Measurements from ENCODE around the gene ARL8B. TPM values are rescaled to one million over a fixed set of nuclear protein-coding genes. Genes with fewer than 3 reads are reported as not detected.

The ARL8B gene
- total and polyA plus RNA-seq, 9 donors: 27.1 to 70.6 (median 49.8) TPM

- H3K9me3 ChIP-seq: no peaks in the 10 kb centered on the region
- 85 to 90% (median 86%) methylated on average over 11 of the region's 11 CpGs for WGBS, 3 donors
- no peaks in the 10 kb centered on the region for H3K27me3 ChIP-seq
- H3K4me1 ChIP-seq (ENCODE audit: insufficient read depth): peaks cover 2% of the 10 kb centered on the region
- intact Hi-C loops (cut with DNase I): no loop called here
- DNase-seq: no peak
- no peak overlapping the region for H3K27ac ChIP-seq
- no peak for TF ChIP-seq POLR2A (IDR thresholded peaks at IDR 0.05)
- TF ChIP-seq, protein P1, sequence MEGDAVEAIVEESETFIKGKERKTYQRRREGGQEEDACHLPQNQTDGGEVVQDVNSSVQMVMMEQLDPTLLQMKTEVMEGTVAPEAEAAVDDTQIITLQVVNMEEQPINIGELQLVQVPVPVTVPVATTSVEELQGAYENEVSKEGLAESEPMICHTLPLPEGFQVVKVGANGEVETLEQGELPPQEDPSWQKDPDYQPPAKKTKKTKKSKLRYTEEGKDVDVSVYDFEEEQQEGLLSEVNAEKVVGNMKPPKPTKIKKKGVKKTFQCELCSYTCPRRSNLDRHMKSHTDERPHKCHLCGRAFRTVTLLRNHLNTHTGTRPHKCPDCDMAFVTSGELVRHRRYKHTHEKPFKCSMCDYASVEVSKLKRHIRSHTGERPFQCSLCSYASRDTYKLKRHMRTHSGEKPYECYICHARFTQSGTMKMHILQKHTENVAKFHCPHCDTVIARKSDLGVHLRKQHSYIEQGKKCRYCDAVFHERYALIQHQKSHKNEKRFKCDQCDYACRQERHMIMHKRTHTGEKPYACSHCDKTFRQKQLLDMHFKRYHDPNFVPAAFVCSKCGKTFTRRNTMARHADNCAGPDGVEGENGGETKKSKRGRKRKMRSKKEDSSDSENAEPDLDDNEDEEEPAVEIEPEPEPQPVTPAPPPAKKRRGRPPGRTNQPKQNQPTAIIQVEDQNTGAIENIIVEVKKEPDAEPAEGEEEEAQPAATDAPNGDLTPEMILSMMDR (IDR thresholded peaks at IDR 0.05): no peak
- no peak for TF ChIP-seq EP300 (IDR thresholded peaks at IDR 0.05)
- no peaks in the 10 kb centered on the region for H3K36me3 ChIP-seq
- H3K4me3 ChIP-seq: no peak overlapping the region
These were observed 98.8 kb downstream of the ARL8B start for GRCh38 chr3:5220667-5221431.

GRCh38 chr3:5221701-5222100 lies 99.6 kb downstream of the ARL8B start:
- no peaks in the 10 kb centered on the region for H3K36me3 ChIP-seq
- 52 to 69% (median 58%) methylated on average over 6 of the region's 6 CpGs for WGBS, 3 donors
- no peaks in the 10 kb centered on the region for H3K9me3 ChIP-seq
- no peak overlapping the region for H3K4me3 ChIP-seq
- DNase-seq: no peak
- TF ChIP-seq, protein P1 (IDR thresholded peaks at IDR 0.05): no peak
- TF ChIP-seq EP300 (IDR thresholded peaks at IDR 0.05) (no peak), POLR2A (IDR thresholded peaks at IDR 0.05) (no peak)
- intact Hi-C loops (cut with DNase I): no loop called here
- no peaks in the 10 kb centered on the region for H3K27me3 ChIP-seq
- H3K4me1 ChIP-seq (ENCODE audit: insufficient read depth): peaks cover 2% of the 10 kb centered on the region
- H3K27ac ChIP-seq: no peak overlapping the region

GRCh38 chr3:5222283-5223005 lies 100.4 kb downstream of the ARL8B start:
- Histone ChIP-seq H3K4me1 (ENCODE audit: insufficient read depth) (peaks cover 2% of the 10 kb centered on the region), H3K27me3 (no peaks in the 10 kb centered on the region), H3K27ac (no peak overlapping the region), H3K36me3 (no peaks in the 10 kb centered on the region), H3K4me3 (no peak overlapping the region), H3K9me3 (no peaks in the 10 kb centered on the region)
- intact Hi-C loops (cut with DNase I): no loop called here
- 72 to 88% (median 78%) methylated on average over 13 of the region's 13 CpGs for WGBS, 3 donors
- no peak for DNase-seq
- TF ChIP-seq, protein P1 (IDR thresholded peaks at IDR 0.05): no peak
- TF ChIP-seq POLR2A (IDR thresholded peaks at IDR 0.05): no peak
- no peak for TF ChIP-seq EP300 (IDR thresholded peaks at IDR 0.05)

DNA sequence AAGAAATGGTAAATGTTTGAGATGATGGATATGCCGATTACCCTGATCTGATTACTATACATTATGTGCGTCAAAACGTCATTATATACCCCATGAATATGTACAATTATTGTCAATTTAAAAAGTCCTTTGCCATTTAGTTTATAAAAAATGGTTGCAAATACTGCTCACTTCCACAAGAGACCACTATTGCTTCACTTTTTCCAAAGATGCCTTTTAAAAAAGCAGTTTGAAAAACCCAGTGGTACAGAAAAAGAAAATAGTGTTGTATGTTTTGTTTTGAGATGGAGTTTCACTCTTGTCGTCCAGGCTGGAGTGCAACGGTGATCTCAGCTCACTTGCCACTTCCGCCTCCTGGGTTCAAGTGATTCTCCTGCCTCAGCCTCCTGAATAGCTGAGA lies 104.7 kb downstream of the ARL8B start:
- Histone ChIP-seq H3K36me3 (no peaks in the 10 kb centered on the region), H3K27ac (no peak overlapping the region), H3K9me3 (no peaks in the 10 kb centered on the region), H3K27me3 (no peaks in the 10 kb centered on the region), H3K4me3 (no peak overlapping the region), H3K4me1 (ENCODE audit: insufficient read depth) (no peaks in the 10 kb centered on the region)
- WGBS, 3 donors: 15 to 26% (median 22%) methylated on average over 6 of the region's 6 CpGs
- intact Hi-C loops (cut with DNase I): no loop called here
- no peak for TF ChIP-seq POLR2A (IDR thresholded peaks at IDR 0.05)
- TF ChIP-seq EP300 (IDR thresholded peaks at IDR 0.05): no peak
- TF ChIP-seq, protein P1 (IDR thresholded peaks at IDR 0.05): no peak
- no peak for DNase-seq

Data from ovary (tissue), 9 donors.